Measurements from ENCODE around the gene FRMD4A. TPM values are rescaled to one million over a fixed set of nuclear protein-coding genes. Genes with fewer than 3 reads are reported as not detected.

FRMD4A gene
- polyA plus RNA-seq, 1 of the 3 experiments (the other 2 are of a cell fraction): 37.7 TPM

GRCh38 chr10:14106828-14107227 is 223.9 kb downstream of the FRMD4A start:
- H3K4me3 ChIP-seq (ENCODE audit: low read depth in 2 of 2, low read length in 1 of 2): no peak overlapping the region
- H3K4me1 ChIP-seq (ENCODE audit: control insufficient read depth in 1 of 2, insufficient read depth in 2 of 2, low read depth in 1 of 2, low read length in 1 of 2): peaks cover 0 to 3% of the 10 kb centered on the region in 2 experiments; a peak in 2 of 4 replicates
- H3K27me3 ChIP-seq (ENCODE audit: insufficient read depth): no peaks in the 10 kb centered on the region; the same call in 1 of the 2 replicates
- no peaks in the 10 kb centered on the region for H3F3A ChIP-seq (replicated peaks; ENCODE audit: insufficient read depth)
- no peaks in the 10 kb centered on the region for H3K79me2 ChIP-seq (ENCODE audit: insufficient read depth)
- H3K4me2 ChIP-seq: no peak overlapping the region
- H2AFZ ChIP-seq (ENCODE audit: low read depth): no peak overlapping the region
- ChIA-PET POLR2A (no interaction called here), CTCF (interaction anchor here (0.7 kb wide), 1 partner anchor 1011 kb away, joined by 3 read pairs; no protein-coding TSS in a partner anchor)
- H3K9me3 ChIP-seq: no peaks in the 10 kb centered on the region
- H4K20me1 ChIP-seq (ENCODE audit: insufficient read depth): no peaks in the 10 kb centered on the region
- no peaks in the 10 kb centered on the region for H3K9me2 ChIP-seq
- TF ChIP-seq RFX5 (IDR thresholded peaks at IDR 0.05; ENCODE audit: low read length): no peak
- TF ChIP-seq RCOR1 (IDR thresholded peaks at IDR 0.05; ENCODE audit: low read length): no peak
- no peak for TF ChIP-seq MAX (IDR thresholded peaks at IDR 0.05; ENCODE audit: low read depth)
- H3K9ac ChIP-seq: no peak overlapping the region
- DNase-seq: no peak
- H3K27ac ChIP-seq (ENCODE audit: low read depth in 2 of 2, low read length in 1 of 2): no peak overlapping the region
- no peaks in the 10 kb centered on the region for H3K36me3 ChIP-seq (replicated peaks in 1 of 2; ENCODE audit: control insufficient read depth in 1 of 2, insufficient read depth in 2 of 2, low read length in 1 of 2)
- 55% methylated on average over 3 of the region's 3 CpGs for WGBS (ENCODE audit: low lambda C conversion rate)

GRCh38 chr10:14102056-14102455 is 228.7 kb downstream of the FRMD4A start:
- no peaks in the 10 kb centered on the region for H3K79me2 ChIP-seq (ENCODE audit: insufficient read depth)
- H3K4me1 ChIP-seq (ENCODE audit: control insufficient read depth in 1 of 2, insufficient read depth in 2 of 2, low read depth in 1 of 2, low read length in 1 of 2): no peaks in the 10 kb centered on the region
- H2AFZ ChIP-seq (ENCODE audit: low read depth): no peak overlapping the region
- H3K27me3 ChIP-seq (ENCODE audit: insufficient read depth): no peaks in the 10 kb centered on the region
- H3K4me2 ChIP-seq: no peak overlapping the region
- DNase-seq: no peak
- H3K9me3 ChIP-seq: no peaks in the 10 kb centered on the region
- ChIA-PET POLR2A (no interaction called here), CTCF (interaction anchor here (0.7 to 2.9 kb wide), 4 partner anchors 8 to 313 kb away, joined by 3 to 13 read pairs (median 4); no protein-coding TSS in a partner anchor)
- 67% methylated on average over 8 of the region's 8 CpGs for WGBS (ENCODE audit: low lambda C conversion rate)
- H3K4me3 ChIP-seq (ENCODE audit: low read depth in 2 of 2, low read length in 1 of 2): no peak overlapping the region
- H3F3A ChIP-seq (replicated peaks; ENCODE audit: insufficient read depth): no peaks in the 10 kb centered on the region
- H3K27ac ChIP-seq (ENCODE audit: low read depth in 2 of 2, low read length in 1 of 2): no peak overlapping the region
- no peaks in the 10 kb centered on the region for H3K9me2 ChIP-seq
- H4K20me1 ChIP-seq (ENCODE audit: insufficient read depth): no peaks in the 10 kb centered on the region
- TF ChIP-seq TCF12 (IDR thresholded peaks at IDR 0.05): no peak
- no peak for TF ChIP-seq RCOR1 (IDR thresholded peaks at IDR 0.05; ENCODE audit: low read length)
- no peak for TF ChIP-seq MAX (IDR thresholded peaks at IDR 0.05; ENCODE audit: low read depth)
- TF ChIP-seq USF1 (IDR thresholded peaks at IDR 0.05; ENCODE audit: borderline replicate concordance, low read depth): no peak
- TF ChIP-seq GATA2 (CRISPR knock-in tag; IDR thresholded peaks at IDR 0.05): no peak
- no peak for TF ChIP-seq NFIC (IDR thresholded peaks at IDR 0.05; ENCODE audit: borderline replicate concordance)
- no peak for TF ChIP-seq CTCF (IDR thresholded peaks at IDR 0.05)
- no peak for TF ChIP-seq GABPA (IDR thresholded peaks at IDR 0.05; ENCODE audit: low read depth)
- no peak for TF ChIP-seq POLR2AphosphoS5 (IDR thresholded peaks at IDR 0.05; ENCODE audit: low read depth, low read length)
- TF ChIP-seq USF2 (IDR thresholded peaks at IDR 0.05; ENCODE audit: borderline replicate concordance, low read depth, low read length): no peak
- no peak for TF ChIP-seq PBX3 (IDR thresholded peaks at IDR 0.05)
- no peak for TF ChIP-seq SMC3 (IDR thresholded peaks at IDR 0.05; ENCODE audit: low read depth, low read length)
- H3K9ac ChIP-seq: no peak overlapping the region
- H3K36me3 ChIP-seq (replicated peaks in 1 of 2; ENCODE audit: control insufficient read depth in 1 of 2, insufficient read depth in 2 of 2, low read length in 1 of 2): no peaks in the 10 kb centered on the region
